GM21737 (cell line): ENCODE data around the gene OR4A47.
"Not testable (repeated sequence)": the region's sequence is repeated elsewhere in the genome, so short reads cannot be mapped to it uniquely, and the experiment has no call there.

ENCODE experiments used
- ATAC-seq: cut with Tn5 transposase; IDR thresholded peaks from one replicate; pipeline ENCODE4 v1.9.1; 2021; ENCODE audit warnings: mild to moderate bottlenecking, moderate library complexity; ENCODE audit not compliant: unreplicated experiment

Gene OR4A47

DNA sequence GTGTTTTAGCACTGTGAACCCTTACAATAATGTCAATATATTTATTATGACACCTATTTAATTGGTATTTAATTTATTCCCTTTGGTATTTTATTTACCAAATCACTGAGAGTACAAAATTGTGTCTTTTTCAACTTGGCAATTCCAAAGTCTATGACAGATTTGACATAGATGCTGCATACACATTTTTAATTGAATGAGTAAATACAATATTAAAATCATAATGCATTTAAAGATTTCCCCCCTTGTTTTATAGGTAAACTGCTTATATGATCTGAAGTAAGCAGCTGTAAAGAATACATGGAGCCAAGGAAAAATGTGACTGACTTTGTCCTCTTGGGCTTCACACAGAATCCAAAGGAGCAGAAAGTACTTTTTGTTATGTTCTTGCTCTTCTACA, at the start of gene OR4A47:
Gene OR4A47 (plus strand): TSS at position 301 of the 400 bp plus-strand sequence. CDS start 0 bp downstream, at position 301.
- not testable (repeated sequence) for ATAC-seq

GRCh38 chr11:48455909-48456308, 32.7 kb upstream of the OR4A47 start:
- ATAC-seq: not testable (repeated sequence)

DNA sequence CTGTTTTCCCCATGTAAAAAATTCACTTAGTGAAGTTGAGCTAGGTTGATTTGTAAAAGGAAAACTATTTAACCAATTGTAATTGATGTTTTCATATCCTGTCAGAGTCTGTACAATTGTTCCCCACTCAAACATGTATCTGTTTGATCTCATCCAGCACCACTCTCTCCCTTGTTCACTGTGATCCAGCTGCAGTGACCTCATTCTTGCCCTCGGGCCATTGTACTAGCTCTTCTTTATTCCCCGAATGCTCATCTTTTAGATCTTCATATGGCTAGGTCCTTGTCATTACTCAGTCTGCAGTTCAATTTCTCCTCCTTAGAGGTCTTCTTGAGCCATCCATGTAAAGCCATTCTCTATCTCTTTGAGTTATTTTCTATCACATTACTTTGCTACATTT, 14.6 kb upstream of the OR4A47 start:
- not testable (repeated sequence) for ATAC-seq

GRCh38 chr11:48474703-48475102, 13.9 kb upstream of the OR4A47 start:
- ATAC-seq: not testable (repeated sequence)

DNA sequence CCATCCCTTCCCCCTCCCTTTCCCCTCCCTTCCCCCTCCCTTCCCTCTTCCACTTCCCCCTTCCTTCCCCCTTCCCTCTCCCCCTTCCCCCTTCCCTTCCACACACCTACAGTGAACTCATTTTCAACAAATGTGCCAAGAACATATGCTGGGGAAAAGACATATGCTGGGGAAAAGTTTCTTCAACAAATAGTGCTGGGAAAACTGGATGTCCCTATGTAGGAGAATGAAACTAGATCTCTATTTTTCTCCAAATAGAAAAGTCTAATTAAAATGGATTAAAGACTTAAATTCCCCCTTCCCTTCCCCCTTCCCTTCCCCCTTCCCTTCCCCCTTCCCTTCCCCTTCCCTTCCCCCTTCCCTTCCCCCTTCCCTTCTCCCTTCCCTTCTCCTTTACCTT, 17.6 kb downstream of the OR4A47 start:
- not testable (repeated sequence) for ATAC-seq

- no peak for ATAC-seq
Measured at GRCh38 chr11:48538991-48539390, 50.4 kb downstream of the OR4A47 start.
